Small intestine (tissue), 7 donors: Measurements from ENCODE around the gene VEGFB. TPM values are rescaled to one million over a fixed set of nuclear protein-coding genes. Genes with fewer than 3 reads are reported as not detected.

Source experiments
- DNase-seq, 2 donors: peaks; one replicate each; pipeline versions ENCODE4 v3.0.0 to v3.0.0-alpha.2; 2013
- FAIRE-seq: peaks from 2 replicates; lab custom pipeline; 2012; peaks lifted over from hg19 to GRCh38; lab: Jason Lieb, UNC
- H3K27ac ChIP-seq, 3 donors: one replicate each; pipeline ENCODE4 v1.5.1; 2013; ENCODE audit warnings: low read length in 2 of 3, mild to moderate bottlenecking in 2 of 3, control low read depth in 1 of 3, inconsistent platforms in 1 of 3, low read depth in 1 of 3, moderate library complexity in 1 of 3
- H3K27me3 ChIP-seq, 3 donors: one replicate each; pipeline ENCODE4 v1.6.1; 2013; ENCODE audit warnings: low read length in 3 of 3, inconsistent platforms in 1 of 3; ENCODE audit not compliant: control insufficient read depth in 3 of 3, insufficient read depth in 3 of 3
- H3K36me3 ChIP-seq, 3 donors: one replicate each; pipeline ENCODE4 v1.6.1; 2013; ENCODE audit warnings: low read length in 3 of 3, inconsistent platforms in 1 of 3, low read depth in 1 of 3, mild to moderate bottlenecking in 1 of 3, moderate library complexity in 1 of 3; ENCODE audit not compliant: control insufficient read depth in 3 of 3, insufficient read depth in 2 of 3
- H3K4me1 ChIP-seq, 3 donors: one replicate each; pipeline ENCODE4 v1.6.1; 2013; ENCODE audit warnings: low read length in 2 of 3, inconsistent platforms in 1 of 3, low read depth in 1 of 3, mild to moderate bottlenecking in 1 of 3, moderate library complexity in 1 of 3; ENCODE audit not compliant: control insufficient read depth in 3 of 3, insufficient read depth in 2 of 3
- H3K4me3 ChIP-seq, 3 donors: one replicate each; pipeline ENCODE4 v1.5.1; 2013; ENCODE audit warnings: low read length in 3 of 3, control low read depth in 1 of 3, inconsistent platforms in 1 of 3, low read depth in 1 of 3, mild to moderate bottlenecking in 1 of 3, moderate library complexity in 1 of 3
- H3K9me3 ChIP-seq, 2 donors: one replicate each; pipeline ENCODE4 v1.6.1; 2013; ENCODE audit warnings: low read depth in 1 of 2, low read length in 1 of 2; ENCODE audit not compliant: control insufficient read depth in 2 of 2, insufficient read depth in 1 of 2
- WGBS, 3 donors: extraction: QIAGEN DNeasy Blood & Tissue Kit; methylation state at CpG; one replicate each; pipeline ENCODE4 v1.1.7; 2013; 5-methylcytosine and 5-hydroxymethylcytosine counted together
- polyA plus RNA-seq, 4 donors: library from polyadenylated mRNA; stranded (reverse) in 3 of 4; unstranded in 1 of 4; fragments of 200-250 nt in 3 of 4; fragments of 120-200 nt in 1 of 4; gene quantifications; one replicate each; pipeline versions ENCODE4 v1.2.1 to v1.2.3, GENCODE V29; 2013
- donor health status: healthy with polysubstance abuse.
- donor health status: control.
- donor health status: control.
- donor health status: Bipolar disorder and iron deficiency.
- donor health status: healthy.

Gene VEGFB
- polyA plus RNA-seq, 4 donors: 34.8 to 109 (median 48.1) TPM

- 5 to 7% (median 6%) methylated on average over 8 of the region's 8 CpGs for WGBS, 3 donors
- DNase-seq: no peak
Measured at GRCh38 chr11:64230985-64231365, 3.4 kb upstream of the VEGFB start.

DNA sequence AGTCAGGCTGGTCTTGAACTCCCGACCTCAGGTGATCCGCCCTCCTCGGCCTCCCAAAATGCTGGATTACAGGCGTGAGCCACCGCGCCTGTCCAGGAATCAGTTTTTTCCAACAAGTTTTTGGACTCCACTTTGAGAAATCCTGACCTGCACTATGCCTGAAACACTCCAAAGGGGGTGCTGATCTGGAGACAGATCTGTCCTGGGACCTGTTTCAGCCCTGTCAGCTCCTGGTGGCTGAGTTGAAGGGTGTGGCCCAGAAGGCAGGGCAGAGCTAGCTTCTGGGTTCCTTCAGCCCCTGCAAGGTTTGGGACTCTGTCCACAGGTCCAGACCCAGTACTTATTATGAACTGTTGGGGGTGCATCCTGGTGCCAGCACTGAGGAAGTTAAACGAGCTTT, 2.8 kb upstream of the VEGFB start:
- 60 to 86% (median 74%) methylated on average over 7 of the region's 7 CpGs for WGBS, 3 donors

More at GRCh38 chr11:64230985-64231365, 3.4 kb upstream of the VEGFB start:
- H3K36me3 ChIP-seq: peaks cover 0 to 17% (median 0%) of the 10 kb centered on the region in 3 donors
- H3K27me3 ChIP-seq: no peaks in the 10 kb centered on the region
- peak overlapping the region; percentile 73 to 81 (median 78) for H3K4me3 ChIP-seq
- peak overlapping the region; percentile 83 to 97 (median 86) for H3K27ac ChIP-seq
- no peak for FAIRE-seq
- no peaks in the 10 kb centered on the region for H3K9me3 ChIP-seq
- H3K4me1 ChIP-seq: peaks cover 0 to 53% (median 2%) of the 10 kb centered on the region in 3 donors

DNA sequence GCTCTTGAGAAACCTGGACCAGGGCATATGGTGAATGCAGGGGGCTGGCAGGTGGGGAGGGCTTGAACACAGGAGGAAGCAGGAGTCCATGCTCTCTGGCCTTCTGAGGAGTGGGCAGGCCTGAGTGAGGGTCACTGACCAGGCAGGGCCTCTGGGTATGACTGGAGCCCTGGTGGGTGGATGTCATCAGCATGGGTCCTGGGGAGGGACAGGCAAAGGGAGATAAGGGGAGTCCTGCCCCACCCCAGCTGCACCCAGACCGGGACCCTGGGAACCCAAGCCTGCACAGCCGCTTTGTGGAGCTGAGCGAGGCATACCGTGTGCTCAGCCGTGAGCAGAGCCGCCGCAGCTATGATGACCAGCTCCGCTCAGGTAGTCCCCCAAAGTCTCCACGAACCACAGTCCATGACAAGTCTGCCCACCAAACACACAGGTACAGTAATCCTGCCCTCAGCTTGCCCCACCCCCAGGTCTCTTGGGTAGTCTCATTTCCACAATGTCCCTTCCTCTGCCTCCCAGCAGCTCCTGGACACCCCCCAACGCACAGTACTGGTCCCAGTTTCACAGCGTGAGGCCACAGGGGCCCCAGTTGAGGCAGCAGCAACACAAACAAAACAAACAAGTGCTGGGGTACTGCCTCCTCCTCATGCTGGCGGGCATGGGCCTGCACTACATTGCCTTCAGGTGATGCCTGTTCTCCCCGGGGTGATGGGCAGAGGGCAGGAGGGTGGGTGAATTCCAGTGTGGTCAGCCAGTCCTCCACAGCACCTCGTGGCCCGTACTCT, 2.0 kb upstream of the VEGFB start:
- DNase-seq (no peak), FAIRE-seq (no peak)
- Histone ChIP-seq H3K4me3 (no peak overlapping the region), H3K4me1 (peaks cover 0 to 51% (median 2%) of the 10 kb centered on the region in 3 donors), H3K27me3 (no peaks in the 10 kb centered on the region), H3K36me3 (peaks cover 0 to 27% (median 0%) of the 10 kb centered on the region in 3 donors), H3K27ac (no peak overlapping the region), H3K9me3 (no peaks in the 10 kb centered on the region)
- 78 to 85% (median 82%) methylated on average over 14 to 15 of the region's 15 CpGs for WGBS, 3 donors

More for the DNA sequence above, 2.8 kb upstream of the VEGFB start:
- FAIRE-seq (no peak), DNase-seq (no peak)
- Histone ChIP-seq H3K27me3 (no peaks in the 10 kb centered on the region), H3K4me3 (no peak overlapping the region), H3K4me1 (peaks cover 0 to 55% (median 2%) of the 10 kb centered on the region in 3 donors), H3K36me3 (peaks cover 0 to 21% (median 0%) of the 10 kb centered on the region in 3 donors), H3K27ac (no peak overlapping the region), H3K9me3 (no peaks in the 10 kb centered on the region)

- Histone ChIP-seq H3K4me3 (no peak overlapping the region), H3K9me3 (no peaks in the 10 kb centered on the region), H3K36me3 (peaks cover 0 to 33% (median 0%) of the 10 kb centered on the region in 3 donors), H3K4me1 (peaks cover 0 to 54% (median 2%) of the 10 kb centered on the region in 3 donors), H3K27ac (no peak overlapping the region), H3K27me3 (no peaks in the 10 kb centered on the region)
- FAIRE-seq: no peak
- WGBS, 3 donors: 86 to 88% (median 88%) methylated on average over 8 of the region's 8 CpGs
- no peak for DNase-seq
Measured at GRCh38 chr11:64232967-64233315, 1.4 kb upstream of the VEGFB start.

- WGBS, 3 donors: 1 to 2% (median 1%) methylated on average over 28 to 80 of the region's 80 CpGs
- Histone ChIP-seq H3K4me1 (peaks cover 0 to 51% (median 0%) of the 10 kb centered on the region in 3 donors), H3K27me3 (no peaks in the 10 kb centered on the region), H3K9me3 (no peaks in the 10 kb centered on the region), H3K4me3 (peak overlapping the region; percentile 61 to 82 (median 68)), H3K36me3 (peaks cover 0 to 49% (median 0%) of the 10 kb centered on the region in 3 donors), H3K27ac (peak overlapping the region in 2 of 3 donors; percentile 33 to 59)
- peak; percentile 68 to 84 for DNase-seq
- FAIRE-seq: no peak
Measured at GRCh38 chr11:64234647-64235379, 429 bp downstream of the VEGFB start.

DNA sequence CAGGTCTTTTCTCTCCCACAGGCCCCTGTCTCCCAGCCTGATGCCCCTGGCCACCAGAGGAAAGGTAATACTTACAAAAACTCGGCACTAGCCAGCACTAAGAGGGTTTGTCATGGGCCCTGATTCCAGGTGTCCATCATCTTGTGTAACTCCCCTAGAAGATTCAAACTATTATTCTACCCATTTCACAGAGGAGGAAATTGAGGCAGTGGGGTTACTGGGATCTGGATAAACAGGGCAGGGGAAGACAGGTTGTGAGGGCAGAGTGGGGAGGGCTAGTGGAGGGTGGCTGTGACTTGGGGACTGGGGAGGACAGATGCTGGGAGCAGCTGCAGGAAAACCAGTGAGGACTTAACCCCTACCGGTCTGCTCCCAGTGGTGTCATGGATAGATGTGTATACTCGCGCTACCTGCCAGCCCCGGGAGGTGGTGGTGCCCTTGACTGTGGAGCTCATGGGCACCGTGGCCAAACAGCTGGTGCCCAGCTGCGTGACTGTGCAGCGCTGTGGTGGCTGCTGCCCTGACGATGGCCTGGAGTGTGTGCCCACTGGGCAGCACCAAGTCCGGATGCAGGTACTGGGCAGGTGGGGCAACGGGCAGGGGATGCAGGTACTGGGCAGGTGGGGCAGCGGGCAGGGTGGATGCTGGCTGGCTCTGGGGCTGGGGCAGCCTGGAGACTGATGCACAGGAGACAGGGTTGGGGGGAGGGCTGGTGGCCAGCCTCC, 1.2 kb downstream of the VEGFB start:
- H3K4me3 ChIP-seq: peak overlapping the region in 2 of 3 donors; percentile 68 to 82
- H3K27ac ChIP-seq: peak overlapping the region in 2 of 3 donors; percentile 33 to 59
- DNase-seq (no peak), FAIRE-seq (no peak)
- no peaks in the 10 kb centered on the region for H3K9me3 ChIP-seq
- WGBS, 3 donors: 72 to 84% (median 76%) methylated on average over 12 of the region's 12 CpGs
- H3K36me3 ChIP-seq: peaks cover 0 to 50% (median 0%) of the 10 kb centered on the region in 3 donors
- no peaks in the 10 kb centered on the region for H3K27me3 ChIP-seq
- peaks cover 0 to 58% (median 0%) of the 10 kb centered on the region in 3 donors for H3K4me1 ChIP-seq

GRCh38 chr11:64237484-64237951, 3.1 kb downstream of the VEGFB start:
- Histone ChIP-seq H3K27ac (peak overlapping the region; percentile 12 to 72 (median 69)), H3K9me3 (no peaks in the 10 kb centered on the region), H3K4me3 (peak overlapping the region in 1 of 3 donors; percentile 4), H3K27me3 (no peaks in the 10 kb centered on the region), H3K4me1 (peaks cover 0 to 51% (median 0%) of the 10 kb centered on the region in 3 donors), H3K36me3 (peaks cover 0 to 48% (median 0%) of the 10 kb centered on the region in 3 donors)
- DNase-seq: peak; percentile 83 to 84
- no peak for FAIRE-seq
- 10 to 57% (median 42%) methylated on average over 12 of the region's 12 CpGs for WGBS, 3 donors
